ENCODE data around the gene ALOX12.

The ALOX12 gene

GRCh38 chr17:7003745-7004144 lies 7.9 kb downstream of the ALOX12 start:
- no peak for DNase-seq

GRCh38 chr17:7004398-7005253 lies 8.8 kb downstream of the ALOX12 start:
- peak; percentile 31 for DNase-seq

- no peak for DNase-seq
These were observed 9.9 kb downstream of the ALOX12 start for GRCh38 chr17:7005716-7006115.

DNA sequence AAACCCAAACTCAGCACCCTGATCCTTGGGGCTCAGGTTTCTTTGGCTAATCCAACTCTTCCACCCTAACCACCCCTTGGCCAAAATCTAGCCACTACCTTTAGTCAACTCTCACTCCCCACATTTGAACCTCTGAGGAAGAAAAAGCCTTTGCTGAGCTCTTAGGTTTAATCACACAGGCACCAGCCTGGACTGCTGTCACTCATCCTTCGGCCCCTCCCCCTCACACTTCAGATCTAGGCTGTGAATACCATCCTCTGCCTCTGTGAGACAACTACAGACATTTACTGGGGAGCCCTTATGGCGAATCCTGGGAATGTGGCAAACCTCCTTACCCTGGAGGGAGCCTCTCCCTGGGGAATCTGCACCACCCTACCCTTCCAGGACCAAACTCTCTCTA lies 11.3 kb downstream of the ALOX12 start:
- no peak for DNase-seq

GRCh38 chr17:7010523-7010922 lies 14.7 kb downstream of the ALOX12 start:
- no peak for DNase-seq

GRCh38 chr17:7011415-7011814 lies 15.6 kb downstream of the ALOX12 start:
- no peak for DNase-seq

DNA sequence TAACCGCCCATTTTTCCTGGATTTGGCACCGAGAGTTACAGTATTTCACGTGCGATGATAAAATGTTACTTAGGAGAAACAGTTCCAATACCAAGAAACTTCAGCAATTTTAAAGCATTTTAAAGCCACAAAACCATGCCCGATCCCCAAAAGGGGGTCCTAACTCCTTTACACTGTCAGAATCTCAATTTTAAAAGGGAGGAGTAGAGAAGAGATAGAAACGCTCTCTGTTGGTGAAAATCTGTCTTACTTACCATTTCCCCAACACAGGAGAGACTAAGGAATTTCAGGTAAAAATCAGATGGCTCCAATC lies 16.0 kb downstream of the ALOX12 start:
- DNase-seq = no peak

- DNase-seq = peak; percentile 96
These were observed 18.6 kb downstream of the ALOX12 start for GRCh38 chr17:7014261-7014994.

GRCh38 chr17:7014995-7015958 lies 19.4 kb downstream of the ALOX12 start:
- DNase-seq = no peak

GRCh38 chr17:7016418-7016817 lies 20.6 kb downstream of the ALOX12 start:
- no peak for DNase-seq

DNA sequence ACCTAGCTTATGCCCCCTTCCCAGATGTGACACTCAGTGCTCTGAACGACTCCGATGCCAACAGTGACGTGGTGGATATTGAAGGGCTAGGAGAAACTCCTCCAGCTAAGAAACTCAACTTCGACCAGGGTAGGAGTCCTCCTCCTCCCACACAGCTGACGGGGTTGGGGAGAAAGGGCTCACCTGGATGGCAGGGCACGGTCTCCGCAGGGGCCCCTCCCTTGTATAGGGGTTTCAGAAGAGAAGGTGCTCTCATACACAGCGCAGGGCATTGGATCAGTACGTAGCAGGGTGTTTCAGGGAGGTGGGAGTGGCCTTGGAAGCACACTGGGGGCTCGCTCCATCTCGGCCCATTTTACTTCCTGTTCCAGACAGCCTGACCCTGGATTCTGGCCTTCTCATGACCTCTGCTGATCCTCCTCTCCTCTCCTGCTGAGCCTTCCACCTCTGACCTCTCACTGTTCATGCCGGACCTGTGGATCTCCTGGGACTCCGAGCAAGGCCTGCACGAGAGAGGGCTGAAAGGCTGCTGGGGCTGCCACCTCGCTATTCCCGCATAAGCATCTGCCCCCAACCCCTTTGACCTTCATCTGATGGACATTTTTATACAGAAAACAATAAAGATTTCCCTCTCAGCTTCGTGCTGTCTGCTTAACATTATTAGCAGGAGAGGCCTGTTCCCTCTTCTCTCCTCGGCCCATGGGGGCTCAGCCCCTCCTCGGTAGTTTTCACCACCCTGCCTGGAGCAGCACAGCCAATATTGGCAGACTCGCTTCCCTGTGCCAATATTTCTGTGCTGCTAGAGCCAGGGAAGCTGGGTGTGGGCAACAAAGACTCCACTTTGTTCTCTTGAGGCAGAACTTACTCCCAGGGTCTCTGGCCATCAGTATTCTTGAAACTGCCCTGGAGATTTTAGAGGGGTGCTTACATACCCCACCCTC lies 21.3 kb downstream of the ALOX12 start:
- no peak for DNase-seq

DNA sequence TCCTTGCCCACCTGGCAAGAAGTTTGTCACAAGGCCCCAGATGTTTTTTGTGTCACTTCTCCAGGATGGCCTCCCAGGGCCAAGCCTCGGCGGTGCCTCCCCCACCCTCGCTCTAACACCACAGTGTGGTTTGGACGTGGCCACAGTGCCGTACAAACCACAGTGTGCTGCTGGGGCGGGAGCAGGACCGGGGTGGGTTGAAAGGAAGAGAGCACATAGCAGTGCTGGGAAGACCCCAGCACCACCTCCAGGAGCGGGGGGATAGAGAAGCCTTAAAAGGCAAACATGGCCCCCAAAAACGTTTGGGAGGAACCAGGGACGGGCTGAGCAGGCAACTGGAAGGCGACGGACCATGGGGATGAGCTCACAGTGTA lies 22.0 kb downstream of the ALOX12 start:
- DNase-seq = no peak

- no peak for DNase-seq
These were observed 22.6 kb downstream of the ALOX12 start for GRCh38 chr17:7018331-7018964.

- no peak for DNase-seq
These were observed 23.5 kb downstream of the ALOX12 start for GRCh38 chr17:7019367-7019766.

DNA sequence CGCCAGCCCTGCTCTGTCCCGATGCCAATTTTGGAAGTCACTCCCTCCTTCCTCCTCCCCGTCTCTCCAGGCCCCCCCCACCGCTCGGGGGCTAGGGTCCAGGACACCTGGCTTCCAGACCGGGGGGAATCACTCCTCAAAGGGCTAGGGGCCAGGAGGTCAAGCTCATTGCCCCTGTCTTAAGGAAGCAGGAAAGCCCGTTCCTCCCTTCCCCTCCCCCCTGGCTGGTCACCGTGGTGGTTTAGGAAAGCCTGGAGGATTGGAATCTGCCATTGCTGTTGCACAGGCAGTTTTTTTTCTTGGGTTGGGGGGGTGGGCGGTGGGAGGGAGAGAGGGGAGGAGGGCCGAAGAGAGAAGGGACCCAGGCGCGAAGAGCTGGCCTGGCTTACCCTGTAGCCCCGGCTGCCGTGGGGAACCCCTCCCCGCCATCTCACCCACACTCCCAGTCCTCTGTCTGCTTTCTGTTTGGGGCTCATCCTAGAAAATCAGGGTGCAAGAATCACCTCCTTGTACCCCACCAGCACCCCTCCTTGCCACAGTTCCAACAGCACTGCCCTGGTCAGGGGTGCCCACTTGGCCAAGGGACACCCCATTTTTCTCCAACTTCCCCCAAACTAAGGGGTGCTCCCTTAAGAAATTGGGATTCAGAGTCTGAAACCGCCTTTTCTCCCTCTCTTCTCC lies 24.1 kb downstream of the ALOX12 start:
- DNase-seq = peak; percentile 30

GRCh38 chr17:7020894-7021664 lies 25.2 kb downstream of the ALOX12 start:
- no peak for DNase-seq

DNA sequence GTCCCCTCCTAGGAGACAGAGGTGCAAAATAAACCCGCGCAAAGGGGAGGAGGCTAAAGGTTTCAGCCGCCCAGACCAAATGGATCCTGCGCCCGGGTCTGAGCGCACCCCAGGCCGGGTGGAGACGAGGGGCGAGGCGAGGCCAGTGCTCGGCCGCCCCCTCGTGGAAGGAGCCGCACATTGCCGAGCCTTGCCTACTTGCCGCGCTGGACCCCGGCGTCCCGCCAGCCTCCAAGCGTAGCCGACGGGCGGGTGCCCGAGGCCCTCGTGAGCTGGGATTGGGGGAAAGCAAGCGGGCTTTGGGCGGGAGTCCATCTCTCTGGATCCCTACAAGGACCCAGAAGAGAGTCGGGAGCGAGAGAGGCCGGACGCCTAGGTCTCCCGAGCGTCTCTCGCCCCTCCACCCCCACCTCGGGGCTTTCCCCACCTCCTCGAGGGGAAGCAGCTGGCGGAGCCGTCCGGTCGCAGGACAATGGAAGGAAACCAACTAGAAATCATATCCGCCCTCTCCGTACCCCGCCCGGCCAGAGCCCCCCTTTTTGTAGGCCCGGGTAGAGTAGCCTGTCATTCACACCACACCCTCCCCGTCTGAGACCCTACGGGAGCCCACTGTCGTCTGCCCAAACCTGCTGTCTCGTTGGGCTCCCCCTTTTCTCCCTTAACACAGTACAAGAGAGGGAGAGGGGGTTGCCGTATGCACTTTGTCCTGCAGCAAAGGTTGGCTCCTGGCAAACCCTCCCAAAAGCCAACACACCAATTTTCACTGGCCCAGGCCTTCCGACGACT lies 26.3 kb downstream of the ALOX12 start:
- peak; percentile 41 for DNase-seq

DNA sequence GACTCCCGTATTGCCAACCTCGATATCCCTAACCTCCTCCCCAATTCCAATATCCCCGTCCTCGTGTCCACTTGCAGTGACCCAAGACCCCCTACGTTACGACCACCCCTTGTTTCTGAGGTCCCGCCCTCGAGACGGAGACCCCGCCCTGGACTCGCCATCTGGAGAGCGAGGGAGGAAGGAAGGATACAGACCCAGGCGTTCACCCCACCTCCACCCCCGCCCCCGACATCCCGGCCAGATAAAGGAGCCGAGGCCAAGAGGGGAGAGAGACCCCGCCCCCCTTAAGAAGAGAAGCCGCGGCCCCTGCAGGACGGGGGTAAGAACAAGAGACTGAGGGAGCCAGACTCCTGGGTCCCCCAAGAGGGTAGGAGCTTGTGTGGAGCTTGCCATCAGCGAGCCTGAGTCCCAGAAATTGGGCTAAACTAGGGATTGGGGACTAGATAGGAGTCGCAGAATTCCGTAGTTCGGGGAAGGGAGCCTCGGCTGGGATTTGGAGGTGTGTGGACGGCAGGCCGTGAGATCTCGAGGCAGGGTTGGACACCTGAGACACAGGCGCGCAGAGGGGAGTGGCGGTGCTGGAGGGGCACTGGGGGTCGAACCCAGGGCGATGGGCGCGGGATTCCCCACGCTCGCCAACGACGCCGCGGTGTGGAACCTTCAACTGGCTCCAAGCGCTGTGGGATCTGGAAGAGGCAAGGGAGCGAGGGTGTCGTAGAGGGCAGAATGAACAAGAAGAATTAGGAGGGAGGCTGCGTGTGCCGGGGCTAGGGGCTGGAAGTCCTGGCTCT lies 27.1 kb downstream of the ALOX12 start, which contains the start of gene BCL6B:
TSS of gene BCL6B (plus strand) at position 270 of the 791 bp plus-strand sequence. CDS start 622 bp downstream, outside the sequence.
- no peak for DNase-seq
